HepG2 (cell line): ENCODE data around the gene CHPF. TPM values are rescaled to one million over a fixed set of nuclear protein-coding genes. Genes with fewer than 3 reads are reported as not detected.

Experiments used
- DNMT1 ChIP-seq: sonication (generic); formaldehyde crosslinking; IDR thresholded peaks from 2 replicates; pipeline ENCODE4 v1.5.1; 2020; ENCODE audit warnings: mild to moderate bottlenecking, missing genetic modification reagents
- PITX1 ChIP-seq: sonication (generic); formaldehyde crosslinking; IDR thresholded peaks from 2 replicates; pipeline ENCODE4 v1.5.1; 2020; ENCODE audit warnings: mild to moderate bottlenecking, missing genetic modification reagents
- SIN3A ChIP-seq: IDR thresholded peaks from 2 replicates; pipeline ENCODE4 v1.6.1; 2011; ENCODE audit warnings: low read depth, mild to moderate bottlenecking, control low read depth, low read length, borderline replicate concordance
- SOX6 ChIP-seq, 2 experiments: fragments of 450-650 bp in 1 of 2; sonication (generic) in 1 of 2; formaldehyde crosslinking in 1 of 2; IDR thresholded peaks; 2 replicates each; pipeline versions ENCODE4 v1.4.0 to v1.6.1; 2017 to 2020; ENCODE audit warnings: antibody characterized with exemption in 1 of 2, mild to moderate bottlenecking in 1 of 2, missing genetic modification reagents in 1 of 2
- SPEN ChIP-seq: sonication (generic); formaldehyde crosslinking; IDR thresholded peaks from 2 replicates; pipeline ENCODE4 v1.5.1; 2020; ENCODE audit warnings: low read depth, mild to moderate bottlenecking, missing genetic modification reagents
- ZBTB20 ChIP-seq: sonication (generic); formaldehyde crosslinking; IDR thresholded peaks from 2 replicates; pipeline ENCODE4 v1.8.1; 2023; ENCODE audit warnings: missing genetic modification reagents, low read depth, mild to moderate bottlenecking, borderline replicate concordance
- ZBTB38 ChIP-seq: sonication (generic); formaldehyde crosslinking; IDR thresholded peaks from 2 replicates; pipeline ENCODE4 v1.5.1; 2020; ENCODE audit warnings: mild to moderate bottlenecking, missing genetic modification reagents
- ZNF709 ChIP-seq: sonication (generic); formaldehyde crosslinking; IDR thresholded peaks from 2 replicates; pipeline ENCODE4 v1.5.0; 2020; ENCODE audit warnings: mild to moderate bottlenecking, missing genetic modification reagents
- ZSCAN21 ChIP-seq: sonication (generic); formaldehyde crosslinking; IDR thresholded peaks from 2 replicates; pipeline ENCODE4 v1.8.0; 2022; ENCODE audit warnings: mild to moderate bottlenecking, missing genetic modification reagents, moderate library complexity, borderline replicate concordance
- ZSCAN29 ChIP-seq: sonication (generic); formaldehyde crosslinking; conservative IDR thresholded peaks from 2 replicates; pipeline ENCODE4 v1.4.0; 2020; ENCODE audit warnings: mild to moderate bottlenecking, missing genetic modification reagents
- polyA plus RNA-seq, 8 experiments: library from polyadenylated mRNA; depleted of rRNA in 3 of 8; stranded (reverse) in 7 of 8; unstranded in 1 of 8; fragments of >200 nt; fragmentation: Illumina TruSeq in 4 of 8; extraction: Trizol in 4 of 8; gene quantifications; 2 replicates each; pipeline versions ENCODE4 v1.2.1 to v1.2.3, GENCODE V29; 2011 to 2016; ENCODE audit warnings: low read depth in 4 of 8, missing spikeins in 1 of 8, mixed read lengths in 1 of 8; ENCODE audit not compliant: insufficient read depth in 1 of 8
- total RNA-seq, 5 experiments: library from RNA; depleted of rRNA; stranded (reverse); fragments of >200 nt; fragmentation: Illumina TruSeq; extraction: Trizol; gene quantifications; 2 replicates each; pipeline ENCODE4 v1.2.3, GENCODE V29; 2016; ENCODE audit warnings: low read depth in 1 of 5
- TF ChIP-seq, protein P1 (sequence below), 2 experiments: fragments of 450-650 bp in 1 of 2; sonication (generic) in 1 of 2; formaldehyde crosslinking; IDR thresholded peaks; 2 replicates each; pipeline versions ENCODE4 v1.5.0 to v1.8.0; 2020 to 2022; ENCODE audit warnings: mild to moderate bottlenecking in 1 of 2, missing genetic modification reagents in 1 of 2
- TF ChIP-seq, protein P2 (sequence below), 2 experiments: sonication (generic) in 1 of 2; formaldehyde crosslinking in 1 of 2; IDR thresholded peaks; 2 replicates each; pipeline versions ENCODE4 v1.6.1 to v1.9.0; 2014 to 2022; ENCODE audit warnings: antibody characterized with exemption in 1 of 2, borderline replicate concordance in 1 of 2, inconsistent platforms in 1 of 2, low read depth in 1 of 2, missing genetic modification reagents in 1 of 2
- TF ChIP-seq, protein P3 (sequence below): sonication (generic); formaldehyde crosslinking; IDR thresholded peaks from 2 replicates; pipeline ENCODE4 v1.4.0; 2020; ENCODE audit warnings: missing genetic modification reagents
- TF ChIP-seq, protein P4 (sequence below): sonication (generic); formaldehyde crosslinking; IDR thresholded peaks from 2 replicates; pipeline ENCODE4 v1.4.0; 2020; ENCODE audit warnings: missing genetic modification reagents, mild to moderate bottlenecking, borderline replicate concordance

The CHPF gene
- total and polyA plus RNA-seq, 2 of the 13 experiments (the other 11 are each of a cell fraction or from before 2014, with no cell fraction given): 79.6 to 111 TPM

DNA sequence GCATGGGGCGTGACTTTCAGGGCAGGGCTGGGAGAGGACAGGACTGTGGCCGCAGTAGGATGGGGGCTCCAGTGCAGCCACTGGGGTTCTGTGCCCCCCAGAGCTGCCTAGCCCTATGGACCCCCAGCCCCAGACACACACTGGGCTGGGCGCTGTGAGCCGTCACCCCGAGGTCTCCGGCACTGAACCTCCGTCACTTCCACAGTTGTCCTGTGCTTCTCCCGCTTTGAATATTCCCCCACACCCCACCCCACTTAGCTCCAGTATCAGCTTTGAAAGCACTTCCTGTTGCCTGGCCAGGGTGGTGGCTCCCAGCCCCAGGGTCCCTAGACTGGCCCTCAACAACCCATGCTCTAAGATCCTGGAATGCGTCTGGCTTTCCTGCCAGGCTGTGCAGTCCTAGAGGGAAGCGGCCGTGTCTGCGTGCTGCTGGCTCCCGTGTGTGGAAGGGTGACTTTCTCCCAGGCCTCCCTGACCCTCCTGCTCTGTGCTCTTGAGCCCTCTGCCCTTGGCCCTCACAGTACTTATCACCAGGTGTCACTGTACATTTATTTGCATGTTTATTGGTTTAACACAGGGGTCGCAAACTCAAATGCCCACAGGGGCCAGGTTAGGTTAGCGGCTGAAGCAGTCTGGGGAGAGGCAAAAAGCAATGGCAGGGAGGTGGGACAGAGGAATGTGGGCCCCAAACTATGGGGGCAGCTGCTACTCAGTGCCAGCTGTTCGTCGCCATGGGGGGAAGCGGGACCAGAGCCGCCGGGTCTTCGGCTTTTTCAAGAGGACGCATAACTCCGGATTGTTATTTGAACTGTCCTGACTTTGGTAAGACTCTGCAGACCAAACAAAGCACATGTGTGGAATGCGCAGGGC lies 17.8 kb upstream of the CHPF start (continued):
- TF ChIP-seq, protein P1, sequence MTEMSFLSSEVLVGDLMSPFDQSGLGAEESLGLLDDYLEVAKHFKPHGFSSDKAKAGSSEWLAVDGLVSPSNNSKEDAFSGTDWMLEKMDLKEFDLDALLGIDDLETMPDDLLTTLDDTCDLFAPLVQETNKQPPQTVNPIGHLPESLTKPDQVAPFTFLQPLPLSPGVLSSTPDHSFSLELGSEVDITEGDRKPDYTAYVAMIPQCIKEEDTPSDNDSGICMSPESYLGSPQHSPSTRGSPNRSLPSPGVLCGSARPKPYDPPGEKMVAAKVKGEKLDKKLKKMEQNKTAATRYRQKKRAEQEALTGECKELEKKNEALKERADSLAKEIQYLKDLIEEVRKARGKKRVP (CRISPR knock-in tag; IDR thresholded peaks at IDR 0.05): no peak
- peak; percentile 43; the same call in 1 of the 2 replicates for TF ChIP-seq ZBTB20 (CRISPR knock-in tag)
- TF ChIP-seq SIN3A: no peak
- TF ChIP-seq ZSCAN21 (CRISPR knock-in tag): no peak
- TF ChIP-seq SOX6 (IDR thresholded peaks at IDR 0.05): no peak
- TF ChIP-seq SOX6 (CRISPR knock-in tag; IDR thresholded peaks at IDR 0.05): 0 out of 2 replicates have a peak, but pooled peaks have one; percentile 5
- TF ChIP-seq ZNF709 (CRISPR knock-in tag): 0 out of 2 replicates have a peak, but pooled peaks have one; percentile 66
- TF ChIP-seq, protein P2, sequence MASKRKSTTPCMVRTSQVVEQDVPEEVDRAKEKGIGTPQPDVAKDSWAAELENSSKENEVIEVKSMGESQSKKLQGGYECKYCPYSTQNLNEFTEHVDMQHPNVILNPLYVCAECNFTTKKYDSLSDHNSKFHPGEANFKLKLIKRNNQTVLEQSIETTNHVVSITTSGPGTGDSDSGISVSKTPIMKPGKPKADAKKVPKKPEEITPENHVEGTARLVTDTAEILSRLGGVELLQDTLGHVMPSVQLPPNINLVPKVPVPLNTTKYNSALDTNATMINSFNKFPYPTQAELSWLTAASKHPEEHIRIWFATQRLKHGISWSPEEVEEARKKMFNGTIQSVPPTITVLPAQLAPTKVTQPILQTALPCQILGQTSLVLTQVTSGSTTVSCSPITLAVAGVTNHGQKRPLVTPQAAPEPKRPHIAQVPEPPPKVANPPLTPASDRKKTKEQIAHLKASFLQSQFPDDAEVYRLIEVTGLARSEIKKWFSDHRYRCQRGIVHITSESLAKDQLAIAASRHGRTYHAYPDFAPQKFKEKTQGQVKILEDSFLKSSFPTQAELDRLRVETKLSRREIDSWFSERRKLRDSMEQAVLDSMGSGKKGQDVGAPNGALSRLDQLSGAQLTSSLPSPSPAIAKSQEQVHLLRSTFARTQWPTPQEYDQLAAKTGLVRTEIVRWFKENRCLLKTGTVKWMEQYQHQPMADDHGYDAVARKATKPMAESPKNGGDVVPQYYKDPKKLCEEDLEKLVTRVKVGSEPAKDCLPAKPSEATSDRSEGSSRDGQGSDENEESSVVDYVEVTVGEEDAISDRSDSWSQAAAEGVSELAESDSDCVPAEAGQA (IDR thresholded peaks at IDR 0.05; ENCODE audit: low read depth): peak; percentile 21; the same call in 1 of the 2 replicates
- TF ChIP-seq, protein P2 (CRISPR knock-in tag; IDR thresholded peaks at IDR 0.05; ENCODE audit: borderline replicate concordance): no peak
- TF ChIP-seq PITX1 (CRISPR knock-in tag): peak; percentile 55
- peak; percentile 76 for TF ChIP-seq ZBTB38 (CRISPR knock-in tag)
- peak; percentile 45; the same call in 1 of the 2 replicates for TF ChIP-seq ZSCAN29 (CRISPR knock-in tag)
- TF ChIP-seq, protein P3, sequence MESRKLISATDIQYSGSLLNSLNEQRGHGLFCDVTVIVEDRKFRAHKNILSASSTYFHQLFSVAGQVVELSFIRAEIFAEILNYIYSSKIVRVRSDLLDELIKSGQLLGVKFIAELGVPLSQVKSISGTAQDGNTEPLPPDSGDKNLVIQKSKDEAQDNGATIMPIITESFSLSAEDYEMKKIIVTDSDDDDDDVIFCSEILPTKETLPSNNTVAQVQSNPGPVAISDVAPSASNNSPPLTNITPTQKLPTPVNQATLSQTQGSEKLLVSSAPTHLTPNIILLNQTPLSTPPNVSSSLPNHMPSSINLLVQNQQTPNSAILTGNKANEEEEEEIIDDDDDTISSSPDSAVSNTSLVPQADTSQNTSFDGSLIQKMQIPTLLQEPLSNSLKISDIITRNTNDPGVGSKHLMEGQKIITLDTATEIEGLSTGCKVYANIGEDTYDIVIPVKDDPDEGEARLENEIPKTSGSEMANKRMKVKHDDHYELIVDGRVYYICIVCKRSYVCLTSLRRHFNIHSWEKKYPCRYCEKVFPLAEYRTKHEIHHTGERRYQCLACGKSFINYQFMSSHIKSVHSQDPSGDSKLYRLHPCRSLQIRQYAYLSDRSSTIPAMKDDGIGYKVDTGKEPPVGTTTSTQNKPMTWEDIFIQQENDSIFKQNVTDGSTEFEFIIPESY (CRISPR knock-in tag): peak; percentile 78
- TF ChIP-seq, protein P4, sequence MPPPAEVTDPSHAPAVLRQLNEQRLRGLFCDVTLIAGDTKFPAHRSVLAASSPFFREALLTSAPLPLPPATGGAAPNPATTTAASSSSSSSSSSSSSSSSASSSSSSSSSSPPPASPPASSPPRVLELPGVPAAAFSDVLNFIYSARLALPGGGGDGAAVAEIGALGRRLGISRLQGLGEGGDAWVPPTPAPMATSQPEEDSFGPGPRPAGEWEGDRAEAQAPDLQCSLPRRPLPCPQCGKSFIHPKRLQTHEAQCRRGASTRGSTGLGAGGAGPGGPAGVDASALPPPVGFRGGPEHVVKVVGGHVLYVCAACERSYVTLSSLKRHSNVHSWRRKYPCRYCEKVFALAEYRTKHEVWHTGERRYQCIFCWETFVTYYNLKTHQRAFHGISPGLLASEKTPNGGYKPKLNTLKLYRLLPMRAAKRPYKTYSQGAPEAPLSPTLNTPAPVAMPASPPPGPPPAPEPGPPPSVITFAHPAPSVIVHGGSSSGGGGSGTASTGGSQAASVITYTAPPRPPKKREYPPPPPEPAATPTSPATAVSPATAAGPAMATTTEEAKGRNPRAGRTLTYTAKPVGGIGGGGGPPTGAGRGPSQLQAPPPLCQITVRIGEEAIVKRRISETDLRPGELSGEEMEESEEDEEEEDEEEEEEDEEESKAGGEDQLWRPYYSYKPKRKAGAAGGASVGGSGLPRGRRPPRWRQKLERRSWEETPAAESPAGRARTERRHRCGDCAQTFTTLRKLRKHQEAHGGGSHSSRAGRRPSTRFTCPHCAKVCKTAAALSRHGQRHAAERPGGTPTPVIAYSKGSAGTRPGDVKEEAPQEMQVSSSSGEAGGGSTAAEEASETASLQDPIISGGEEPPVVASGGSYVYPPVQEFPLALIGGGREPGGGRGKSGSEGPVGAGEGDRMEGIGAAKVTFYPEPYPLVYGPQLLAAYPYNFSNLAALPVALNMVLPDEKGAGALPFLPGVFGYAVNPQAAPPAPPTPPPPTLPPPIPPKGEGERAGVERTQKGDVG: peak; percentile 26; the same call in 1 of the 2 replicates
- TF ChIP-seq DNMT1: no peak
- 0 out of 2 replicates have a peak, but pooled peaks have one; percentile 41 for TF ChIP-seq SPEN (CRISPR knock-in tag)
